B cell (primary cell): ENCODE data around the gene NAB2.

Experiments
- EZH2 ChIP-seq: IDR thresholded peaks from 2 replicates; pipeline ENCODE4 v1.6.1; 2012; ENCODE audit warnings: borderline replicate concordance, low read depth, mild to moderate bottlenecking, moderate library complexity, low read length; ENCODE audit not compliant: insufficient read depth, poor library complexity, severe bottlenecking
- TF ChIP-seq, protein P1 (sequence below): fragments of 200-600 bp; IDR thresholded peaks from one replicate; pipeline ENCODE4 v1.8.0; 2022; ENCODE audit warnings: antibody characterized with exemption, mild to moderate bottlenecking

GRCh38 chr12:57099047-57099714 is 10.3 kb downstream of the NAB2 start:
- TF ChIP-seq, protein P1, sequence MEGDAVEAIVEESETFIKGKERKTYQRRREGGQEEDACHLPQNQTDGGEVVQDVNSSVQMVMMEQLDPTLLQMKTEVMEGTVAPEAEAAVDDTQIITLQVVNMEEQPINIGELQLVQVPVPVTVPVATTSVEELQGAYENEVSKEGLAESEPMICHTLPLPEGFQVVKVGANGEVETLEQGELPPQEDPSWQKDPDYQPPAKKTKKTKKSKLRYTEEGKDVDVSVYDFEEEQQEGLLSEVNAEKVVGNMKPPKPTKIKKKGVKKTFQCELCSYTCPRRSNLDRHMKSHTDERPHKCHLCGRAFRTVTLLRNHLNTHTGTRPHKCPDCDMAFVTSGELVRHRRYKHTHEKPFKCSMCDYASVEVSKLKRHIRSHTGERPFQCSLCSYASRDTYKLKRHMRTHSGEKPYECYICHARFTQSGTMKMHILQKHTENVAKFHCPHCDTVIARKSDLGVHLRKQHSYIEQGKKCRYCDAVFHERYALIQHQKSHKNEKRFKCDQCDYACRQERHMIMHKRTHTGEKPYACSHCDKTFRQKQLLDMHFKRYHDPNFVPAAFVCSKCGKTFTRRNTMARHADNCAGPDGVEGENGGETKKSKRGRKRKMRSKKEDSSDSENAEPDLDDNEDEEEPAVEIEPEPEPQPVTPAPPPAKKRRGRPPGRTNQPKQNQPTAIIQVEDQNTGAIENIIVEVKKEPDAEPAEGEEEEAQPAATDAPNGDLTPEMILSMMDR, result no peak
- TF ChIP-seq EZH2, result no peak
